Measurements from ENCODE around the gene EGFR.

- TF ChIP-seq EZH2 (IDR thresholded peaks at IDR 0.05; ENCODE audit: borderline replicate concordance) (no peak), CTCF (IDR thresholded peaks at IDR 0.05; ENCODE audit: poor library complexity) (no peak)
Measured at GRCh38 chr7:55063061-55063460, 44.2 kb downstream of the EGFR start.

Measured in hepatocyte (in vitro differentiated cells).